ENCODE results near the gene ERGIC1.

ERGIC1 gene

DNA sequence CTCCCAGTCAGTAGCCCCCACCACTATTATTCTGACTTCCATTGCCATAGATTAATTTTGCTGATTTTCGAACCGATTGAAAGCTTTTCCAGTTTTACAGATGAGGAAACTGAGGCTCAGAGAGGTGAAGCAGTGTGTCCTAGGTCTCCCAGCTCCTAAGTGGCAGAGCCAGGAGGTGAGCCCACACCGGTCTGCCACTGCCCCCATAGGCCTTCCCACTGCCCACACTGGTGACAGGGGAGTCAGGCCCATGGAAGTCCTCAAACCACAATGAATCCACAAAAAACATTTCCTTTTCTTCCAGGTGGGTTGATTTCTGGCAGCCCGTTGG lies 70.2 kb downstream of the ERGIC1 start:
- DNase-seq, result no peak

DNA sequence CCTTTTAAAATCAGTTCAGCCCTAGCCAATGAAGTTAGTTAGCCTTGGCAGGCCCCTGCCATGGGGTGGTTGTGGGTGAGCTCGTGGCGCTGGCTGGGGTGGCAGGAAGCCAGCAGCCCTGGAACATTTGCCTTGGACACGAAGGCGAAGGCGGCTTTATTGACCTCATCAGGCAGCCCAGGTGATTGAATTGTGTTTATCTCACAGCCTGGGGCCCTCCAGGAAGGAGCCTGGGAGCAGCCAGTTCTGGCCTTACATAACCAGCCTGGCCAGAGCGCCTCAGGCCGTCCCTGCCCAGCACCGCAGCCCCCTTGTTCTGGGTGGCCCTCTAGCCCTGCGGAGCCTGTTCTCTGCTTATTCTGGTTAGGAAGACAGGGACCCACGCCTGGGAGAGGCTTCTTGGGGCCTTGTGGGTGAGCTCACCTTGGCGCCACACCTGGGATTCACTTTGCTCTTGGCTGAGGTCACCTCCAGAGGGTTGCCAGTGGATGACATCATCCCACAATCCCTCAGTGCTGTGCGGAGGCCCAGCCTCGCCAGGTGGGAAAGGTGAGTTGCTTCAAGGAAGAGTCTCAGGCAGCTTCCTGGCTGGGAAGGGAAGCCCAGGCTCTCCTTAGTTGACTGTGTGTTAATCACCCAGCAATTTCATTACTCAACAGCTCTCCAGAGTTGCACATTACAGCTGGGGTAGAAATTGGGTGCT lies 70.7 kb downstream of the ERGIC1 start:
- no peak for DNase-seq

DNA sequence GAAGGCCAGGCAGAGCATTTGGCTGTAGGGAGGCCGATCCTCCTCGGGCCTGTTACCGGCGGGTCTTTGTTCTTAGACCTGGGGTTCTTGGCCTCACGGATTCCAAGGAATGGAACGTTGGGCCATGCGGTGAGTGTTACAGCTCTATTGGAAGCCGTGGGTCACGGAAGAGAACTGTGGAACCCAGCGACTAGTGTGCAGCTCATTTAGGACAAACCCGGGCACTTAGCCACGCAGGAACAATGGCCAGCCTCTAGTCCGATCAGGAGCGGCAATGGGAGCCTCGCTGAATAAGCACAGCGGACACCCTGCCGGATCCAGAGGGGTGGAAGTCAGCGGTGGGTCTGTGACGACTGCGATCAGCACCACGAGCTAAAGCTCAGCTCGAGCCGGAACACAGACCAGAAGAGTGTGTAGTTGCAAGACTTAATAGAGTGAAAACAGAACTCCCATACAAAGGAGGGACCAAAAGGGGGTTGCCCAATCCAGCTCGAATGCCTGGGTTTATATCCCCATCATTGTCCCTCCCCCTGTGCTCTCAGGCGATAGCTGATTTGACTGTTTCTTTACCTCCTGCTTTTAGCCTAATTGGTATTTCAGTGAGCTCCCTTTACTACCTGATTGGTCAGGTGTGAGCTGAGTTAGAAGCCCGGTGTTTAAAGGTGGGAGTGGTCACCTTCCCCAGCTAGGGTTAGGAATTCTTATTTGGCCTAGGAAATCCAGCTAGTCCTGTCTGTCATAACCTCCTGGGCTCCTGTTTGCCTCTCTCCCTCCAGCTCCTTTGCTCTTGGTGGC lies 71.5 kb downstream of the ERGIC1 start:
- DNase-seq, result no peak

DNA sequence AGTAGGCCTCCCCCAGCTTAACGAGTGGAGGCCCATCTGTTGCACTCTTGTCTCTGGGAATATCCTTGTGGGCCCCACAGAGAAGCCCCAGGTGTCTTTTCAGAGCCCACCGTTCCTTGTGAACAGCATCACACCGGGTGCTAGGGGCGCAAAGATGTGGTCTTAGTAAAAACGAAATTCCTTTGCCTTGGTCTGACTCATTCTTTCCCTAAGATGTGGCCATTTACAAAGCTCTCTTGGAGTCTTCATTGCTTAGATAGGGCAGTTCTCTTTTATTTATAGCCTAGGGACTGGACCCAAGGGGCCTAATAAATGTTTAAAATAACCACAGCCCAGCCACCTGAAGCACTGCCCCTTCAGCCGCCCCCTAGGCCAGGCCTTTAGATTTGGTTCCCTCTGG lies 72.4 kb downstream of the ERGIC1 start:
- DNase-seq, result no peak

DNA sequence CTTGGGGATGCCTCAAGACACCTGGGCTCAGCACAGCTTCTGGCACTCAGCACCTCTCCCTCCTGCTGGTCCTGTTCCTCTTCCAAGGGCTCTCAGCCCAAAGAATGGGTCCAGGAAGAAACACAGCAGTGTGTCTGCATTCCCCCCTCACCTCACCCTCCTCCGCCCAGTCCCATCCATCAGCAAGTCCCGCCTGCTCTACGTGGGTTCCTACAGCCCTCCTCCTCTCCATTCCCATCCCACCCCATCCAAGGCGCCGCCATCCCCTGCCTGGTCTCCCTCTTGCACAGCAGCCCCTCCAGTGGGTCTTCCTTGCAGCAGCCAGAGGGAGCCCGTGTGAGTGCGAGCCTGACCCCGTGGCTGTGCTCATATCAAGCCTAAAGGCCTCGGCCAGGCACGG lies 72.8 kb downstream of the ERGIC1 start:
- DNase-seq, result no peak

DNA sequence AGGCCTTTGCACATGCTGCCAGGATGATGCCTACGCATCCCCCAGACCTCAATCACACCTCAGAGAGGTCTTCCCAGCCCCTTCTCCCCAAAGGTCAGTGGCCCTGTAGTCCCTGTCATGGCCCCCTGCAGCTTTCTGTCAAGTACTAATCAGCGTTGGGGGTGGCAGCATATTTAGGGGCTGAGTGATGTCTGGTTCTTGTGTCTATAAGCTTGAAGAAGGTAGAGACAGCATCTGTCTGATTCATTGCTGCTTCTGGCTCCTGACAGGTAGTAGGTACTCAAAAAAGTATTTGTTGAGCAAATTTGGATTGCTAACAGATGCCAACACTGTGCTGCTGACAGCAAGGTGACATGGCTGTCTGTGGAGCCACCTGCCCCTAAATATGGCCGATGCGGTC lies 73.6 kb downstream of the ERGIC1 start:
- DNase-seq, result no peak

DNA sequence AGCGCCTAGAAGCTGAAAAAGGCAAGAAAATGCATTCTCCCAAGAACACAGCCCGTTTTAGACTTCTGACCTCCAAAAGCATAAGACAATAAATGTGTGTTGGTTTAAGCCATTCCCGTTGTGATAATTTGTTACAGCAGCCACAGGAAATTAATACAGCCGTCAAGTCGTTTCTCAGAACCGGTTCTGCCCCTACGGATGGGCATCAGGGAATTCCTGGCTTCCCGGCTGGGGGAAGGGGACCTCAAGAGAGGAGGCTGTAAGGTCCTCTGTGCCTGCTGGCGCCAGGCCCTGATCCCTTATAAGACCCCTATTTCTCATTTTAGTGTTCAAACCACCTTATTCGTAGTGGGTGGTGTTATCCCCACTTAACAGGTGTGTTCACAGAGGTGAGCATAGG lies 74.6 kb downstream of the ERGIC1 start:
- no peak for DNase-seq

DNA sequence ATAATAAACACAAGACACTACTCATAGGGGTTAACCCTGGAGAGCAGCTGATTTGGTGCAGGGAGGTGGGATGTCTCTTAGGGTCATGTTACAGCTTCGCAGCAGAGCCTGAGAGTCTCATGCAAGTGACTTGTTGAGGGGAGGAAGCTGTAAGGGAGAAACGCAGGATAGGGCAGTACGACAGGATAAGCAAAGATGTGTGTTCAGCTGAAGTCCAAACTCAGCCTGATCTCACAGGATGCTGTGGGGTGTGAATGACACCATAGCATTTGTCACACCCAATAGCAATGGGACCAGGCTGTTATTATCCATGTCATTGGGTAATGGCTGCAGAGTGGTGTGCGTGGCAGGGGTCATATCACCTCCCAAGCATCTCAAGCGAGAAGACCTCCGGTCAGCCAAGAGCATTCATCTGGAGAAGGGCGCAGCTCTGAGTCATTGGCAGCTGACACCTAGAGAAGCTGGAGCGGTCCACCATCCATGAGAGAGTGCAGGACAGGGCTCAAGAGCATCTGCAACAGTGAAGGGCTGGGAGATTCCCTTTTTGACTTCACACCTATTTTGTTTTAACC lies 76.0 kb downstream of the ERGIC1 start:
- no peak for DNase-seq

DNA sequence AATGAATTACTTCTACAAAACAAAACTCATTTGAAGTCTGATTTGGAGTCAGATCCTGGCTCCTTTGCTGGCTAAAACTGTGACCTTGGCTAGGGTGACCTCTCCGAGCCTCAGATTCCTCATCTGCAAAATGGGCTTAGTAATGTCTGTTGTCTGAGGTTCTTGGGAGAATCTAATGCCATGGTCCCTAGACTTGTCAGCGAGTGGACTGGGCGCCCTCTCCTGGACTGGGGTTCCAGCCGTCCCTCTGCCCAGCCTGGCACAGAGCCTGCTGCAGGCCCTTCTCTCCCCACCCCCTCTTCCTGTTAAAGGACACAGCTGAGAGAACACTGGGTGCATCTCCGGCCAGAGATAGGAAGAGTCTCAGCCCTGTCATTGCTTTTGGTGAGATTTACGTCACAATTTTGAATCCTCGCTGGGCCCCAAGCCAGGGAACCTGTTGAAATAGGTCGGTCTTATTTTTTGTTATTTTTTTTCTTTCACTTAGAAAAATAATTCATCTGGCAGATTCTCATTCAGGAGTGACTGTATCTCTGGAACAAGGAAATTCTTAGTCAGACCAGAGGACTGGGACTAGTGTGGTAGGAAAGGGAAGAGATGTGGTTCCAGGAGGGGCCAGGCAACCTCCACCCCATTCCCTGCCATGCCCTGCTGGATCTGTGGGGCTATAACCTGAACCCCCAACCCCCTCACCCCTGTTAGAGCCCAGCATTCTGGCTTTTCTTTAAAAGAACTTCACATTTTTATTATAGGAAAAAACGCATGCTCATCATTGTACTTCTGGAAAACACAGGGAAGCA lies 77.0 kb downstream of the ERGIC1 start:
- peak in 1 of 6 experiments; percentile 2 for DNase-seq

DNA sequence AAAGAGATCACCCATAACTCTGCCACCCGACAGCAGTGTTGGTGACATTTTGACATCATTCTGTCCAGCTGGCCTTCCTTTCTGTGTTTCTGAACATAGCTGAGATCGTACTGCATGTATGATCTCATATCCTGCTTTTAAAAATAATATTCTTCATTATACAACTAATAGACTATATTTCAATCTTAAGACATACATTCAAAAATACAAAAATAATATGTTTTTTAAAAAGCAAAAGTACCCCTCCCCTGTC lies 77.5 kb downstream of the ERGIC1 start:
- no peak for DNase-seq

DNA sequence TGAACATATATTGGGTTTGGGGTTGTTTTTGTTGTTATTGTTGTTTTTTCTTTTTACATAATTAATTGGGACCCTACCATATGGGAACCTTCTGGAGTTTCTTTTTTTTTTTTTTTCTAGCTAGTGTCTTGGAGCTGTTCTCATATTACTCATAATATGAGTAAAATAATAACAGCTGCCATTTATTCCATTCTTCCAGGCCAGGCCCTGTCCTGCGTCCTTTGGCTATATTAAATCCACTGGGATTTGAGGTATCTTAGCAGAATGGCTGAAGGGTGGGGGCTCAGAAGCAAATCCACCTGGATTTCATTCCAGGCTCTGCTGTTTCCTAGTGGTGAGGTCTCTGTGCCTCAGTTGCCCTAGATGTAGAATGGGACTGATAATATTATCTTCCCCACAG lies 77.9 kb downstream of the ERGIC1 start:
- no peak for DNase-seq

DNA sequence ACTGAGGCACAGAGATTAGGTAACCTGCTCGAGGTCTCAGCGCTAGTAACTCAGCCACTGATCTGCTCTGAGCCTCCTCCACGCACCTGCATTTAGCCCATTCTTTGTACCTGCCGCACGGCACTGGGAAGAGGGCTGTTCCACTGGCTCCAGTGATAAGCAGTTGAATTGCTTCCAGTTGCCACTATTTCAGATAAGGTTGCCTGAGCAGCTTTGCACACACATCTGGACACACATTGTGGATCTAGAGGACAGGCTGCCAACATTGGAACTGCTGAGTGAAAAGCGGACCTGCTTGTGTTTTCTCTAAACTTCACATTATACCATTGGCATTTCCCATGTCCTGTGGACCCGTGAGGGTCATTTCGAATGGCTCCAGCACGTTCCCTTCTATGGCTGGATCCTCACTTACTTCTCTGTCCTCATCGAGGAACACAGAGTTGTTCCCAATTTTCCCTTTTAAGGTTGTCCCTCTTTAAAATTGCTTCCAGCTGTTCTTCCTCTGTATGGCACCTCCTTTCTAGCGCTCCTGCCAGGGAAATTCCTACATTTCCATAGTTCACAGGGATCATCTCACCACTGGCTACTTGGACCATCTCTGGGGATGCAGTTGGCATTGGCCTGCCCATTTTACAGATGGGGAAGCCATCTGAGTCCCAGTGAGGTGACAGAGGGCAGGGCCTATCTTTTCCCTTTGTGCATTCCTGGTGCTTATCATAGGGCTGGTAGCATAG lies 79.2 kb downstream of the ERGIC1 start:
- DNase-seq, result no peak

DNA sequence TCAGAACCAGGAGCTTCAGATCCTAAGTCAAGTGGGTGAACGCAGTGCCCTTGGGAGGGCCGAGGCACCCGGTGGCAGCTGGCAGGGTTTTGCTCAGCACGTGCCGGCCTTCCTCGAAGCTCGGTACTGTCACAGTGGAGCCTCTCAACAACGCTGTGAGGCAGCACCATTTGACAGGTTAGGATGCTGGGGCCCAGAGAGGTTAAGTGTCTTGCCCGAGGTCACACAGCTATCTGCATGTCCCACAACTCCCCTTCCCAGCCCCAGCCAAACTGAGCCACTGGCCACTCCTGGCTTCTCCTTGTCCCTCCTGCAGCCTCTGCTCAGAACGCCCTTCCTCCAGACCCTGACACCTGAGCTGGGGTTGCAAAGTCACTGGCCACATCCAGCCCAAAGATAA lies 81.5 kb downstream of the ERGIC1 start:
- DNase-seq, result no peak

DNA sequence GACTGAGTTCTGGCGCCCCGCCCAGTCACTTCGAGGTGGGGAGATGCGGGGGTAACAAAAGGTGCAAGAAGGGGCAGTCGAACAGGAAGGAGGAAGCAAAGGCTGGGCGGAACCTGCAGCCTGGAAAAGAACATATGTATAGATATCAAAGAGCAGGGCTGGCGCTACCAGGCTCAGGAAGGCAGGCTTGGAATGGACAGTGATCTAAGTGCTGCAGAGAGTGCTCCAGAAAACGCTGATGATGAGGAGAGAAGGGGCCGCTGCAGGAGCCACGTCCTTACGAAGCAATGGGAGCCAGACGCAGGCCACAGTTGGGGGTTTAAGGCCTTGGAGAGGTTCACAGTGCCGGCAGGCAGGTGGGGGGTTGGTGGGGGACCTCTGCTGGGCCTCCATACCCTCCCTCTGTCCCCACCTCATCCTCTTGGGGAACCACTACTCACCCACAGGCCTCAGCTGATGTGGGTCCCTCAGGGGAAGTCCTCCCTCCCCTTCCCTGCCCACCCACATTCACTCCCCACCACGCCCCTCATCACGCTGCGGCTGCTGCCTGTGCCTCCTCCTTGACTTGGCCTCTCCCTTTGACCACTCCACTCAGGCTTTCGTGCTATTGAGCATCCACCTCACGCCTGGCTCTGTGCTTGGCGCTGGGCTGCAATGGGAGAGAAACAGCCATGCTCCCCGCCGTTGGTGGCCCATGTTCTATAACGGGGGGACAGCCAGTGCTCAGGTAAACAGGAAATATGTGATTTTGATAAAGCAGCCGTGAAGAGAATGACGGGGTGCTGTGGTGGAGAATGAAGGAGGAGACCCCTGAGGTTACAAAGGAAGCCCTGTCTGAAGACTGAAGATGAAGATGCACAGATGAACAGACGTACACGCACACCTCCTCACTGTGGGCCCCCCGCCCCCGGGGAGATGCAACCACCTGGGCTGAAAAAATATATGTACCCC lies 84.6 kb downstream of the ERGIC1 start:
- peak in 1 of 6 experiments; percentile 7 for DNase-seq

DNA sequence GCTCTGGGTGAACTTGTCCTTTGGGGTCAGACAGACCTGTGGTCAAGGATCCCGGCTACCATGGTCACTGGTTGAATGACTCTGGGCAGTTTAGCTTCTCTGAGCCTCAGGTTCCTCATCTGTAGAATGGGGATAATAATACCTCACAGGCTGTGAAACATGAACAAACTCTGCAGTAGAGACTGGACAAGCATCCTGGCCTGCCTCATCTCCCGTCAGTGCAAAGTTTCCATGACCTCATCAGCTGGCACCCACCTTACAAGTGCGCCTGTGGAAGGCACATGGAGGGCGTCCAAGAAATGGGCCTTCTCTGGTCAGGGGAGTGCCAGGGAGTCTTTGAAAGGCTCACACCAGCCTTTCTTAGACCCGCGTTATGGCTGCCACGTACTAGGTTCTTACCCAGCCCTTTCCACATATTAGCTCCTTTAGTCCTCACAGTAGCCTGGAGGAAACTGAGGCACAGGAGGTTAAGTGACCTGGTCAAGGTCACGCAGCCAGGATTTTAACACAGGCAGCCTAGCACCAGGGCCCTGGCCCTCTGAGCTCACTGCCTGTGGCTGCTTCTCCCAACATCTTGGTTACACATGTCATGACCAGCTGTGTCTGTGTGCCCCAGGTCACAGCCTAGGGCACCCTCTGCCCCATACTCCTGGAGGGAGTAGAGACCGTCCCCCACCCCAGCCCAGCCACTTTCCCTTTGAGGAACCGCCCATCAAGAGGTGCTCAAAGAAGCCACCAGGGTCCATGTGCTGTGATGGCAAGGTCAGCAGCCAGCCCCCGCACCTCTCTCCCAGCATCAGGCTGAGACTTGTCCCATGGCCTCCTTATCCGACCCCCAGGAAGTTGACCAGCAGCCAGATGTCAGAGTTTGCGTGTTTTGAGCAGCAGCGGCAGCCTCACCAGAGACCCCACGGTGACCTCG lies 85.7 kb downstream of the ERGIC1 start:
- DNase-seq, result no peak

DNA sequence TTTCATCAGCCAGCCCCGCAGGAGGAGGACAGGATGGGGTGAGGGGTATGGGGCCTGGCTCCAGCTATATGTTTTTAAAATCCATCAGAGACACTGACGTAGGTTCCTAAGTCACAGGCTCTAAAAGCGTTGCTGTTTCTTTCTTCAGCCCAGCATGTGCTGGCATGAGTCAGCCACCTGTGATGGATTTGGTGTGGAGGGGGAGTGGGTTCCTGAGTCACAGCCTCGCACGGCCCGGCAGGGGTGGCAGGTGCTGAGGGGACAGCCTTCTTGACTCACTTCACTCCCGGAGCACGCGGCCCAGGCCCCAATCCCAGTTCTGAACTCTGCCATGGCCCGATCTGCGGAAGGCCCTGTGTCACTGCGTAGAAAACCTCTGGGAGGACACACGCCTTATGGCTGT lies 86.4 kb downstream of the ERGIC1 start:
- DNase-seq, result no peak

DNA sequence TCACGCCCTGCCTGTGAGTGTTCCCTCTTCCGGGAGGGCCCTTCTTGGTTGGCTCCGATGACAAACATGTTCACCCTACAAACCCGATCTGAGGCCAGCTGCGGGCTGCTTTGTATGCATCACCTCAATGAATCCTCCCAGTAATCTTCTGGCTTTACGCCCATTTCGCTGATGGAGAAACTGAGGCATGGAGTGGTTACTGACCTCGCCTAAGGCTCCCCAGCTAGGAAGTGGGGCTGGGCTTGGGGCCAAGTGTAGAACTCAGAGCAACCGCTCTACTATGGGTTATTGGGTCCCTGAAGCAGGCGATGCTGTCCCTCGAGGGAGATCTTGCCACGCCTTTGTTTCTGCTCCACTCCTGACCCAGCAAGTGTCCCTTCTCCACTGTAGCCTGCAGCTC lies 86.9 kb downstream of the ERGIC1 start:
- DNase-seq, result no peak

DNA sequence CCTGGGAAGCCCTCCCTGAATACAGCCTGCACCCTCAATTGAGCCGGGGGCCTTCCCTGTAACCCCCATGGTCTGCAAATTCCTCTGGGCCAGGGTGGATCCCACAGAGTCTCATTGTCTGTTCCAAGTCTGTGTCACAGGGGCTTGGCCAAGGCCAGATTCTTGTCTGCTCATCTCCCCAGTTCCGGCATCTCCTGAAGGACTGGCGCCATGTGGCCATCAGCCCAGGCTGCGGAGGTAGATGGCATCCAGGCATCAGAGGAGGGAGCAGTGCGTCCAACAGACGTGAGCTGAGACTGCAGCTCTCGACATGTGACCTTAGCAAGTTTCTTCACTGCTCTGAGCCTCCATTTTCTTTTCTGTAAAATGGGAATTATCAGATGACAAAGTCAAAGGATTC lies 87.9 kb downstream of the ERGIC1 start:
- no peak for DNase-seq

DNA sequence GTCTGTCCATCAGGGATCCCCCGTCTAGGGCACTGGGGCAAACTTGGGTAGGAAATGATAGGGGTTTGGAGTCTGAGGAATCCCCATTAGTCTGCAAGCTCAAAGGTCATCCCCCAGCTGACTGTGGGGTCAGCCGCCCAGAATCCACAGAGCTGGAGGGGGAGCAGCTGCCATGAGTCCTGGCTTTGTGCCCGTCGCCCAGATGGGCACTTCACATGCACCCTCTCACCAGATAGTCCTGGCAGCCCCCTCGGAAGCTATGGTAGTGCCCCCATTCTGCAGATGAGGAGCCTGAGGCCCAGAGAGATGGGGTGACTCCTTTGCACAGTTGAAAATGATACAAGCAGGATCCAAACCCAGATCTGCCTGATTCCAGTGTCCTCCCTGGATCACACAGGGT lies 89.5 kb downstream of the ERGIC1 start:
- DNase-seq, result no peak

DNA sequence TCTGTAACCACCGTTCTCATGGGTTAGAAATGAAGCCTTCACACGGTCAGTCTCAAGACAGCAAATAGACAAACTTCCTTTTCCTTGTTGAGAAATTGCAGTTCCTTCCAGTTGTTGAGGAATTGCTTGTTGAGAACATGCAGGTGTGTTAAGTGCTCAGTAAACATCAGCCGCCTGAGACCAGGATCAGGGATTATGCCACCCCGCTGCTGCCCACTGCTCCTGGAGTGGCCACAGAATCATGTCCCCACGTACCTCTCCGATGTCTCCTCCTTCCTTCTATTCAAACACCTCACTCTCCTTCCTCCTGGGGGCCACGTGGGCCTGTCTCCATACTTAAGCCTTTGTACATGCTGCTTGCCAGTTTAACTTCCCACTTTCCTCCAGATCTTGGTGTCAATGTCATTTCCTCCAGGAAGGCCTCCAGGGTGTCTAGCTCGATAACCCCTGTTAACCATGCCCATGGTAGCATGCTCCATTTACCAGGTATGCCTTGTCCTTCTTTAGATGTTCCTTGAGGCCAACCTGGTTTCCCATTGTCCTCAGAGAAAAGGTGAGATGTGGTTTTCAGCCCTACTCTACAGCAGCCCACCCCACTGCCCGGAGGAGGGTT lies 91.4 kb downstream of the ERGIC1 start:
- no peak for DNase-seq
